Liver (tissue), 9 donors: ENCODE results near the gene VAMP7. TPM values are rescaled to one million over a fixed set of nuclear protein-coding genes. Genes with fewer than 3 reads are reported as not detected.

Source experiments
- DNase-seq: peaks from one replicate; pipeline ENCODE4 v3.0.0-alpha.2; 2017; ENCODE audit warnings: low spot score
- H3K27ac ChIP-seq, 2 donors: one replicate each; pipeline ENCODE4 v1.7.0; 2013; ENCODE audit warnings: inconsistent platforms in 2 of 2, low read length in 2 of 2, control low read depth in 1 of 2, low read depth in 1 of 2, mild to moderate bottlenecking in 1 of 2
- H3K27me3 ChIP-seq, 4 donors: one replicate each; pipeline versions ENCODE4 v1.6.1 to v1.7.0; 2013; ENCODE audit warnings: low read length in 3 of 4, inconsistent platforms in 1 of 4, mild to moderate bottlenecking in 1 of 4, moderate library complexity in 1 of 4; ENCODE audit not compliant: control insufficient read depth in 4 of 4, insufficient read depth in 4 of 4
- H3K36me3 ChIP-seq, 4 donors: one replicate each; pipeline versions ENCODE4 v1.6.1 to v1.7.0; 2013; ENCODE audit warnings: low read length in 3 of 4, mild to moderate bottlenecking in 3 of 4, low read depth in 1 of 4, moderate library complexity in 1 of 4; ENCODE audit not compliant: control insufficient read depth in 4 of 4, insufficient read depth in 3 of 4
- H3K4me1 ChIP-seq, 4 donors: one replicate each; pipeline versions ENCODE4 v1.6.1 to v1.7.0; 2013; ENCODE audit warnings: low read length in 3 of 4, mild to moderate bottlenecking in 3 of 4, moderate library complexity in 1 of 4; ENCODE audit not compliant: control insufficient read depth in 4 of 4, insufficient read depth in 4 of 4
- H3K4me3 ChIP-seq, 3 donors: one replicate each; pipeline versions ENCODE4 v1.6.1 to v1.7.0; 2013; ENCODE audit warnings: low read length in 3 of 3, control low read depth in 1 of 3, low read depth in 1 of 3, mild to moderate bottlenecking in 1 of 3
- H3K9ac ChIP-seq, 2 donors: one replicate each; pipeline ENCODE4 v1.7.0; 2013; ENCODE audit warnings: low read length in 2 of 2, mild to moderate bottlenecking in 2 of 2, moderate library complexity in 2 of 2, control low read depth in 1 of 2, low read depth in 1 of 2
- H3K9me3 ChIP-seq, 4 donors: one replicate each; pipeline versions ENCODE4 v1.6.1 to v1.7.0; 2013; ENCODE audit warnings: low read length in 3 of 4; ENCODE audit not compliant: control insufficient read depth in 4 of 4
- ATF3 ChIP-seq: IDR thresholded peaks from 2 replicates; pipeline ENCODE4 v1.6.1; 2016; ENCODE audit warnings: antibody characterized with exemption
- CTCF ChIP-seq: fragments of 150-350 bp; IDR thresholded peaks from 2 replicates; pipeline ENCODE4 v1.5.1; 2017; ENCODE audit warnings: improper control_type of control experiment, low read depth, low read length; ENCODE audit not compliant: missing input control
- EGR1 ChIP-seq, 2 donors: IDR thresholded peaks; 2 replicates each; pipeline ENCODE4 v1.6.1; 2016 to 2018; ENCODE audit warnings: antibody characterized with exemption in 2 of 2, low read depth in 2 of 2
- FOXA1 ChIP-seq: IDR thresholded peaks from 2 replicates; pipeline ENCODE4 v1.6.1; 2016; ENCODE audit warnings: antibody characterized with exemption
- FOXA2 ChIP-seq: IDR thresholded peaks from 2 replicates; pipeline ENCODE4 v1.6.1; 2016; ENCODE audit warnings: antibody characterized with exemption
- GABPA ChIP-seq, 2 donors: IDR thresholded peaks in 1 of 2; conservative IDR thresholded peaks in 1 of 2; 2 replicates each; pipeline ENCODE4 v1.6.1; 2016; ENCODE audit warnings: antibody characterized with exemption in 2 of 2, mild to moderate bottlenecking in 1 of 2, moderate library complexity in 1 of 2
- HNF4A ChIP-seq, 2 donors: conservative IDR thresholded peaks; 2 replicates each; pipeline ENCODE4 v1.6.1; 2016; ENCODE audit warnings: antibody characterized with exemption in 2 of 2, mild to moderate bottlenecking in 2 of 2
- HNF4G ChIP-seq: IDR thresholded peaks from 2 replicates; pipeline ENCODE4 v1.6.1; 2016; ENCODE audit warnings: antibody characterized with exemption
- JUND ChIP-seq, 2 donors: IDR thresholded peaks; 2 replicates each; pipeline ENCODE4 v1.6.1; 2016; ENCODE audit warnings: antibody characterized with exemption in 2 of 2
- MAX ChIP-seq: IDR thresholded peaks from 2 replicates; pipeline ENCODE4 v1.6.1; 2016; ENCODE audit warnings: antibody characterized with exemption
- NR2F2 ChIP-seq: IDR thresholded peaks from 2 replicates; pipeline ENCODE4 v1.6.1; 2016; ENCODE audit warnings: antibody characterized with exemption
- RAD21 ChIP-seq, 2 donors: IDR thresholded peaks; 2 replicates each; pipeline ENCODE4 v1.6.1; 2016; ENCODE audit warnings: antibody characterized with exemption in 2 of 2, mild to moderate bottlenecking in 2 of 2
- REST ChIP-seq: IDR thresholded peaks from 2 replicates; pipeline ENCODE4 v1.6.1; 2016; ENCODE audit warnings: antibody characterized with exemption, mild to moderate bottlenecking
- RXRA ChIP-seq, 2 donors: IDR thresholded peaks; 2 replicates each; pipeline ENCODE4 v1.6.1; 2017 to 2018; ENCODE audit warnings: antibody characterized with exemption in 2 of 2, mild to moderate bottlenecking in 1 of 2
- SP1 ChIP-seq: IDR thresholded peaks from 2 replicates; pipeline ENCODE4 v1.6.1; 2018; ENCODE audit warnings: antibody characterized with exemption, mild to moderate bottlenecking
- TAF1 ChIP-seq: conservative IDR thresholded peaks from 2 replicates; pipeline ENCODE4 v1.6.1; 2016; ENCODE audit warnings: antibody characterized with exemption, mild to moderate bottlenecking
- YY1 ChIP-seq: IDR thresholded peaks from 2 replicates; pipeline ENCODE4 v1.6.1; 2016; ENCODE audit warnings: antibody characterized with exemption, mild to moderate bottlenecking
- ZBTB33 ChIP-seq: IDR thresholded peaks from 2 replicates; pipeline ENCODE4 v1.6.1; 2016; ENCODE audit warnings: antibody characterized with exemption
- WGBS: extraction: QIAGEN DNeasy Blood & Tissue Kit; methylation state at CpG from one replicate; pipeline ENCODE4 v1.1.7; 2013; 5-methylcytosine and 5-hydroxymethylcytosine counted together
- polyA plus RNA-seq, 2 donors: library from polyadenylated mRNA; stranded (reverse) in 1 of 2; unstranded in 1 of 2; fragments of 200-250 nt in 1 of 2; fragments of >200 nt in 1 of 2; fragmentation: Nextera tagmentation in 1 of 2; extraction: Ambion mirVana in 1 of 2; gene quantifications; one replicate each; pipeline versions ENCODE4 v1.2.1 to v1.2.3, GENCODE V29; 2013 to 2015
- total RNA-seq, 2 donors: library from RNA; depleted of rRNA; stranded (reverse); fragments of >200 nt; gene quantifications; one replicate each; pipeline ENCODE4 v1.2.3, GENCODE V29; 2014
- donor health status: healthy.
- donor health status: healthy.
- donor health status: healthy.
- donor health status: healthy.
- donor health status: healthy.

VAMP7 gene
- total and polyA plus RNA-seq, 4 donors = 18.3 to 28.8 (median 22.9) TPM

GRCh38 chrX:155956649-155957048, 75.5 kb downstream of the VAMP7 start:
- no peak overlapping the region for H3K27ac ChIP-seq
- DNase-seq = no peak
- H3K27me3 ChIP-seq = no peaks in the 10 kb centered on the region
- WGBS = 49% methylated on average over 3 of the region's 3 CpGs
- peaks cover 0 to 1% (median 0%) of the 10 kb centered on the region in 4 donors for H3K9me3 ChIP-seq
- TF ChIP-seq RAD21 (IDR thresholded peaks at IDR 0.05) (no peak), JUND (IDR thresholded peaks at IDR 0.05) (no peak), GABPA (IDR thresholded peaks at IDR 0.05 in 1 of 2, conservative IDR thresholded peaks at IDR 0.05 in 1 of 2) (no peak), HNF4A (conservative IDR thresholded peaks at IDR 0.05) (no peak), RXRA (IDR thresholded peaks at IDR 0.05) (no peak), ATF3 (no peak), FOXA1 (no peak), NR2F2 (no peak), CTCF (no peak), ZBTB33 (no peak), YY1 (no peak), HNF4G (no peak), MAX (no peak), REST (no peak), SP1 (no peak), FOXA2 (no peak), EGR1 (IDR thresholded peaks at IDR 0.05; ENCODE audit: low read depth in 2 of 2) (no peak), TAF1 (no peak)
- no peaks in the 10 kb centered on the region for H3K36me3 ChIP-seq
- H3K9ac ChIP-seq = no peak overlapping the region
- no peaks in the 10 kb centered on the region for H3K4me1 ChIP-seq
- no peak overlapping the region for H3K4me3 ChIP-seq
